ENCODE results near the gene GAGE10.
"Not testable (repeated sequence)": the region's sequence is repeated elsewhere in the genome, so short reads cannot be mapped to it uniquely, and the experiment has no call there.

The GAGE10 gene

DNA sequence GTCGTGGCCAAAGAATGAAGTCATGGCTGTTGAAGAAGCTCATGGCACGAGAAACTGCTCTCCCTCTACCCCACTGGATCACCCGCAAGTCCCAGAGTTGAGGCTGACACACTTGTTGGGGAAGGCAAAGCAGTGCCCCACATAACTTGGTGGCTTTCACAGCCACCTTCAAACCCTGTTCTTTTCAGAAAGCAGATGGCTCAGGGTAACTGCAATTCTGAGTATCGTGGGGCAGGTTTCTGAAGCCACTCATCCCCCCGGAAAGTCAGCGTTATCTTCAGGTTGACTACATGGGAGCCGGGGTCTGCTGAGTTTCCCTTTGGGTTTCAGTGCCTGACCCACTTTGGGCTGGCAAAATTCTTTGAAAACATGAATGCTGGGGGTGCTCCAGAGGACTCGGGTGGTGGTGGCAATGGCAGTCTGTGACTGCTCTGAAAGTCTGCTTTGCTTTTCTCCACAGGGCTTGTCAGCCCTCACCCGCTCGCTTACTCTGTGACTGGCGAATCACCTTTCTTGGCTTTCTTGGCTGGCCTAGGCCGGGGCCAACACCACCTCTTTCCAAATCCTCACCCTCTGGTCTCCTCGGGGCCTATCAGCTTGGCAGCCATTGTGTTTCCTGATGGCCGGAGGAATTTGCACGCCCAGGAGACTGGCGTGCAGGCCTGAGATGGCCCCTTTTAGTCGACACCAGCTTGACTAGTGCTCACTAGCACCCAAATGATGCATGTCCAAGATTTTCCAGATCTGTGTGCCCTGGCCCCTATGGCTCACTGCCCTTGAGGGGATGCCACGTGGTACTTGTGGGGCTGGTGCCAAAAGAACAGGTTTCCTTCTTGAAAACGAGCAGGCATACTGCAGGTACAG is 26.5 kb upstream of the GAGE10 start:
- no peak for DNase-seq (ENCODE audit: low read depth)

GRCh38 chrX:49277535-49277830 is 26.0 kb upstream of the GAGE10 start:
- no peak for DNase-seq (ENCODE audit: low read depth)

GRCh38 chrX:49278081-49278480 is 25.4 kb upstream of the GAGE10 start:
- no peak for DNase-seq (ENCODE audit: low read depth)

DNA sequence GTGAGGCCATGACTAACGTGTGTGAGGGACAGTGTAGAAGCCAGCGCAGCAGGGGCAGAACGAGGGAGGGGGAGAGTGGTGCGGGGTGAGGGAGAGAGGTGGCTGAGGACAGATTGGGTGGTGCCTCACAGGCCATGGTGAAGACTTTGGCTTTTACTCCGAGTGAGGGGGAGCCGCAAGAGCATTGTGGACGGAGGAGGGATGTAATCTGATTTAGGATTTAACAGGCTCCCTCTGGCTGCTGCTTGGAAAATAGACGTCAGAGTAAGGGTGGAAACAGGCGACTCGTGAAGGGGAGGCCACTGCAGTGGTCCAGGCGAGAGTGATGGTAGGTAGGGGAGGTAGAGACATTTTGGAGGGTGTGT is 20.8 kb upstream of the GAGE10 start:
- no peak for DNase-seq (ENCODE audit: low read depth)

DNA sequence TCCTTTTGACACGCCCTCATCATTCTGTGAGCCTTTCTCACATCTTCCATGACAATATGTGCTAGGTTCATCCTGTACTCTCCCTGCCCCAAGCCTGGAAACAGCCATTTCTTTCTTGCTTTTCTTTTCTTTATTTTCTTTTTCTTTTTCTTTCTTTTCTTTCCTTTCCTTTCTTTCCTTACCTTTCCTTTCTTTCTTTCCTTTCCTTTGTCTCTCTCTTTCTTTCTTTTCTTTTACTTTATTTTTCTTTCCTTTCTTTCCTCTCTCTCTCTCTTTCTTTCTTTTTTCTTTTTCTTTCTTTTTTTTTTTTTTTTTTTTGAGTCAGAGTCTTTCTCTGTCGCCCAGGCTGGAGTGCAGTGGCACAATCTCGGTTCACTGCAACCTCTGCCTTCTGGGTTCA is 19.2 kb upstream of the GAGE10 start:
- no peak for DNase-seq (ENCODE audit: low read depth)

GRCh38 chrX:49286136-49286535 is 17.3 kb upstream of the GAGE10 start:
- DNase-seq (ENCODE audit: low read depth) = no peak

- DNase-seq (ENCODE audit: low read depth) = no peak
Measured at GRCh38 chrX:49286581-49286980, 16.9 kb upstream of the GAGE10 start.

DNA sequence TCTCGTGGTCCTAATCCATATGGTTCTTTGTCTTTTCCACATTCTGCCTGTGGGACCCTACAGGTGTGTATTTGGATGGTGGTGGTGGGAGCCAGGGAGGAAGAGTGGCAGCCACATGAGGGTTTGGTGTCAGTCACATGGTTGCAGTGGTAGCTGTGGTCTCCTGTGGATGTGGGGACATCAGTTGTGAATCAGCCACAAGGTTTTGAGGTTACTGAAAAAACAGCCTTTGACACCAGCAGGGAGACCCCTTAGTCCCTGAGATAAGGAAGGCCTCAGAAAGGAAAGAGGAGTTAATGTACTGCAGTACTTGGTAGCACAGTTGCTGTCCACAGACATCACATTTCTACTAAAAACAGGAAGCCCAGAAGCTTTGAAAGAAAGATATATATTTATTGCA is 15.8 kb upstream of the GAGE10 start:
- no peak for DNase-seq (ENCODE audit: low read depth)

- no peak for DNase-seq (ENCODE audit: low read depth)
Measured at GRCh38 chrX:49290215-49290614, 13.2 kb upstream of the GAGE10 start.

DNA sequence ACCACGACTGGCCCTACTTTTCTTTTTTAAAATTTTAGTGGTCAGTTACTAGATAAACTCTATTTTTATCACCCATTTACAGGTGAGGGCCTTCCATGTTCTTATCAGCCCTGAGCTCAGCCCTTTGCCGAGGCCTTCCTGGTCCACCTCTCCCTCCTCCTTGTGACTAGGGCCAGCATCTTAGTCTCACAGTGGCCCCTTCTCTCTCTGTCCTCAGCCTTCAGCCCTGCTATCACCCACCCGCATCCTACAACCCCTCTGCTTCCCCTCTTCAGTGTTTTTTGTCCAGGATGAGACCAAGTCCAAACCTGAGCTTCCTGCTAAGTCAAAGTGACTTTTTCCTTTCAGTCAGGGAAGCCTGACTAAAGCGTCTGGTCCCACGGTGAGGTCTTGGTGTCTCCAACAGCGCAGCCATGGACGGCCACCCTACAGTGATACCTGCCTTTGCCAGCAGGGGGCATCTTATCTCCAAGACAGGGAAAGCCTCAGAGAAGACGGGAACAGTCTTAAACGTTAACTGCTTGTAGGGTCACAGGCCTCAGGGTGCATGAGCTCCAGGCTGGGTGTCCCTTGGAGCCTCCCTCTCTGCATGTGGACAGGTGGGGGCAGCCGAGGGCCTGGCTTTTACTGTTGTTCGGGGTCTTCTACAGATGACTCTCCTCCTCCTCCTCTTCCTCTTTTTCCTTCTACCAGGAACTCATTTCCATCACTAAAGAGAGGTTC is 11.7 kb upstream of the GAGE10 start:
- DNase-seq (ENCODE audit: low read depth) = peak; percentile 19

GRCh38 chrX:49292400-49293362 is 10.8 kb upstream of the GAGE10 start:
- DNase-seq (ENCODE audit: low read depth) = no peak

DNA sequence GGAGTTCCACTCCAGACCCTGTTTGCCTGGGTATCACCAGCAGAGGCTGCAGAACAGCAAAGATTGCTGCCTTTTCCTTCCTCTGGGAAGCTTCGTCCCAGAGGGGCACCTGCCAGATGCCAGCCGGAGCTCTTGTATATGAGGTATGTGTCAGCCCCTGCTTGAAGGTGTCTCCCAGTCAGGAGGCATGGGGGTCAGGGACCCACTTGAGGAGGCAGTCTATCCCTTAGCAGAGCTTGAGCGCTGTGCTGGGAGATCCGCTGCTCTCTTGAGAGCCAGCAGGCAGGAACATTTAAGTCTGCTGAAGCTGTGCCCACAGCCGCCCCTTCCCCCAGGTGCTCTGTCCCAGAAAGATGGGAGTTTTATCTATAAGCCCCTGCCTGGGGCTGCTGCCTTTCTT is 4.2 kb upstream of the GAGE10 start:
- not testable (repeated sequence) for DNase-seq (ENCODE audit: low read depth)

GRCh38 chrX:49300703-49301102 is 2.7 kb upstream of the GAGE10 start:
- DNase-seq (ENCODE audit: low read depth) = no peak

DNA sequence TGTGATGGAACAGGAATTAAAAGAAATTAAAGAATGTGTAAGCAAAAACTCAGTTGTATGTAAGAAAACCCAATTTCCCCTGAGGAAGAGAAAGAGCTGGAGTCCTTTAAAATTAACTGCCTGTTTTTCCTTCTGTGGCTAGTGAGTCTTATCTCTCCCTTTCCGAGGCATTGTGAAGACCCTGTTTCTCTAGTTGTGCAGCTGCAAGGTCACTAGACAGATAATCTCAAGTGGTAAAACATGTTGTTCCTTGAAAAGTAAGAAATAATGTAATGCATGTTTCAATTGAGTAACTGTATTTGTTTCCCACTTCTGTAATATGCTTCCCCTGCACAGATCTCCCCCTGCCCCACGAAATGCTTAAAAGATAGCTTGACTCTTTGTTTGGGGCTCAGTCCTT is 4.3 kb downstream of the GAGE10 start:
- not testable (repeated sequence) for DNase-seq (ENCODE audit: low read depth)

- no peak for DNase-seq (ENCODE audit: low read depth)
Measured at GRCh38 chrX:49308604-49309269, 5.3 kb downstream of the GAGE10 start.

GRCh38 chrX:49309401-49309981 is 6.0 kb downstream of the GAGE10 start:
- DNase-seq (ENCODE audit: low read depth) = no peak

DNA sequence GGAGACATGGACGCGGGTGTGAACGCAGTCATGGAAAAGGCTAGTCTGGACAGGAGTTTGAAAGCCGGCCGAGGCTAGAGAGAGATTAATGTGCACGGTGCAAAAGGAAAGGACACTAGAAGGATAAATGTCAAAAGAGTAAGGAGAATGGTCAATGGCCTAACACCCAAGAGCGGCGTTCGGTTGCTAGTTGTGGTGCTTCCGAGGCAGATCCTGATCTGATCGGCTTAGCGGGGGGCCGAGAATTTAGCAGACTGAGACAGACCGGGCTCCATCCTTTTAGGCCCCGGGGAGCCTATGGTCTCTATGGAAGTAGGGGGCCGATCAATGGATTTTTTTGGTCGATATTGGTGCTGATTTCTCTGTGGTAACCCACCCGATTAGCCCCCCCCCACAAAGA is 6.9 kb downstream of the GAGE10 start:
- no peak for DNase-seq (ENCODE audit: low read depth)

DNA sequence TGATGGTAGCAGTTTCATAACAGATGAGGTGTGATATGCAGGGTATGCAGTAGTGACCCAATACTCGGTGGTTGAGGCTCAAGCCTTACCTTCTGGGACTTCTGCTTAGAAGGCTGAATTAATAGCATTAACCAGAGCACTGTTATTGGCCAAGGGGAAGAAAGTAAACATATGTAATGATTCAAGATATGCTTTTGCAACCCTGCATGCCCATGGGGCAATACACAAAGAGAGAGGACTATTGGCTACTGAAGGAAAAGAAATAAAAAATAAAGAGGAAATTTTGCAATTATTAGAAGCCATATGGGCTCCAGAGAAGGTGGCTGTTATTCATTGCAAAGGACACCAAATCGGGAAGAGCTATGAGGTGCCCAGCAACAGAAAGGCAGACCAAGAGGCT is 8.7 kb downstream of the GAGE10 start:
- no peak for DNase-seq (ENCODE audit: low read depth)

DNA sequence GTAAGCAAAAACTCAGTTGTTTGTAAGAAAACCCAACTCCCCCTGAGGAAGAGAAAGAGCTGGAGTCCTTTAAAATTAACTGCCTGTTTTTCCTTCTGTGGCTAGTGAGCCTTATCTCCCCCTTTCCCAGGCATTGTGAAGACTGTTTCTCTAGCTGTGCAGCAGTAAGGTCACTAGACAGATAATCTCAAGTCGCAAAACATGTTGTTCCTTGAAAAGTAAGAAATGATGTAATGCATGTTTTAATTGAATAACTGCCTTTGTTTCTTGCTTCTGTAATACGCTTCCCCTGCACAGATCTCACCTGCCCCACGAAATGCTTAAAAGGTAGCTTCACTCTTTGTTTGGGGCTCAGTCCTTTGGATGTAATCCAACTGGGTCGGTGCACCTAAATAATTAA is 12.6 kb downstream of the GAGE10 start:
- DNase-seq (ENCODE audit: low read depth) = no peak

DNA sequence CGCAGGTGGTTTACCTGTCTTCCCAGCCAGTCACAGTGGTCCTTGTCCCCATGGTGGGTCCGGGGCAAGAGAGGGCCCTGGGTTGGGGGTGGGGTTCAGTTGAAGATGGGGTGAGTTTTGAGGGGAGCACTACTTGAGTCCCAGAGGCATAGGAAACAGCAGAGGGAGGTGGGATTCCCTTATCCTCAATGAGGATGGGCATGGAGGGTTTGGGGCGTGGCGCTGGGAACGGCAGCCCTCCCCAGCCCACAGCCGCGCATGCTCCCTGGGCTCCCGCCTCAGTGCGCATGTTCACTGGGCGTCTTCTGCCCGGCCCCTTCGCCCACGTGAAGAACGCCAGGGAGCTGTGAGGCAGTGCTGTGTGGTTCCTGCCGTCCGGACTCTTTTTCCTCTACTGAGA is 18.3 kb downstream of the GAGE10 start, which contains the start of gene GAGE12J:
GAGE12J (plus strand) TSS at position 301 of the 400 bp plus-strand sequence. CDS start 1,157 bp downstream, outside the sequence.
- not testable (repeated sequence) for DNase-seq (ENCODE audit: low read depth)

GRCh38 chrX:49322266-49322665 is 18.8 kb downstream of the GAGE10 start:
- not testable (repeated sequence) for DNase-seq (ENCODE audit: low read depth)

Data from GM04504 (cell line).